Suprapubic skin (tissue), 4 donors: ENCODE data around the gene TBC1D25.

Source experiments
- CTCF ChIP-seq, 2 donors: fragments of 200-600 bp in 1 of 2; fragments of 450-650 bp in 1 of 2; sonication (generic) in 1 of 2; IDR thresholded peaks; one replicate each; pipeline ENCODE4 v1.5.1; 2016 to 2019; ENCODE audit warnings: antibody characterized with exemption in 2 of 2, mild to moderate bottlenecking in 1 of 2, moderate library complexity in 1 of 2
- POLR2A ChIP-seq, 2 donors: fragments of 450-650 bp; IDR thresholded peaks; one replicate each; pipeline ENCODE4 v1.6.1; 2017; ENCODE audit warnings: antibody characterized with exemption in 2 of 2, mild to moderate bottlenecking in 2 of 2, moderate library complexity in 2 of 2
- POLR2AphosphoS5 ChIP-seq, 3 donors: sonication (generic); formaldehyde crosslinking; IDR thresholded peaks; one replicate each; pipeline ENCODE4 v1.6.1; 2017; ENCODE audit warnings: antibody characterized with exemption in 3 of 3

GRCh38 chrX:48513670-48514069 lies 25.8 kb upstream of the TBC1D25 start:
- TF ChIP-seq CTCF (IDR thresholded peaks at IDR 0.05) (no peak), POLR2AphosphoS5 (IDR thresholded peaks at IDR 0.05) (no peak), POLR2A (IDR thresholded peaks at IDR 0.05) (no peak)
